ENCODE data around the gene MTA1. TPM values are rescaled to one million over a fixed set of nuclear protein-coding genes. Genes with fewer than 3 reads are reported as not detected.

The MTA1 gene
- total RNA-seq, 4 donors from 2014 or later, result 67.5 to 213 (median 95.3) TPM

- 5% methylated on average over 42 of the region's 48 CpGs; no CpG with 5 or more reads in 1 of the 2 donors for WGBS, 2 donors
- H3K27me3 ChIP-seq, result peaks cover 0 to 15% of the 10 kb centered on the region in 2 donors
- no peak for DNase-seq (ENCODE audit: low spot score in 2 of 2)
- TF ChIP-seq EP300 (IDR thresholded peaks at IDR 0.05) (no peak), POLR2A (IDR thresholded peaks at IDR 0.05) (no peak), CTCF (IDR thresholded peaks at IDR 0.05) (no peak)
- H3K27ac ChIP-seq, result peak overlapping the region; percentile 66 to 99 (median 96)
- peaks cover 0 to 91% (median 65%) of the 10 kb centered on the region in 4 donors for H3K4me1 ChIP-seq
- H3K9me3 ChIP-seq, result no peaks in the 10 kb centered on the region
- H3K36me3 ChIP-seq, result peaks cover 0 to 1% (median 0%) of the 10 kb centered on the region in 3 donors
- H3K4me3 ChIP-seq, result peak overlapping the region; percentile 10 to 88 (median 56)
Measured at GRCh38 chr14:105487449-105487985, 67.9 kb downstream of the MTA1 start.

DNA sequence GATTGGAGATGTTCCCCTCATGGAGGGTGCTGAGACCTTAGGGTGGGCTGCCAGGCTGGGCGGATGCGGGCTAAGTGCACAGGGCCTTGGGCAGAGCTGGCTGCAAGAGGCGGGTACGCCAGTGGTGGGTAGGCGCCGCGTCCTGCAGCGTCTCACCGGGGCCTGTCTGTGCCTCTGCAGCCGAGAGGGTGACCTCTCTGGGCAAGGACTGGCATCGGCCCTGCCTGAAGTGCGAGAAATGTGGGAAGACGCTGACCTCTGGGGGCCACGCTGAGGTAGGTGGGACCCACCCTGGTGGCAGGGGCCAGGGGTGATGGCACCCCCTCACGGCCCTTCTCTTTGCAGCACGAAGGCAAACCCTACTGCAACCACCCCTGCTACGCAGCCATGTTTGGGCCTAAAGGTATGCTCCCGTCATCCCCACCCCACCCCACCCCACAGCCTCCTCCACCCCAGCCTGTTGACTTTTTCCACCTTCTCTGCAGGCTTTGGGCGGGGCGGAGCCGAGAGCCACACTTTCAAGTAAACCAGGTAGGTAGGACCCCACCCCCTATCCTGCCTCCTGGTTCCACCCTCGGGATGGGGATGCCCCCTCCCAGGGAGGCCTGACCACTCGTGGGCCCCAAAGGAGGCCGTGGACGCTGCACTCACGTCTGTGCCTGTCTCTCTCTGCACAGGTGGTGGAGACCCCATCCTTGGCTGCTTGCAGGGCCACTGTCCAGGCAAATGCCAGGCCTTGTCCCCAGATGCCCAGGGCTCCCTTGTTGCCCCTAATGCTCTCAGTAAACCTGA lies 68.6 kb downstream of the MTA1 start:
- WGBS, 2 donors, result 48 to 73% methylated on average over 5 to 21 of the region's 26 CpGs
- TF ChIP-seq CTCF (IDR thresholded peaks at IDR 0.05), result no peak
- TF ChIP-seq POLR2A (IDR thresholded peaks at IDR 0.05), result no peak
- no peak for TF ChIP-seq EP300 (IDR thresholded peaks at IDR 0.05)
- Histone ChIP-seq H3K4me3 (peak overlapping the region; percentile 10 to 88 (median 56)), H3K4me1 (peaks cover 0 to 89% (median 59%) of the 10 kb centered on the region in 4 donors), H3K9me3 (no peaks in the 10 kb centered on the region), H3K27ac (peak overlapping the region; percentile 66 to 99 (median 96)), H3K36me3 (peaks cover 0 to 8% (median 0%) of the 10 kb centered on the region in 3 donors), H3K27me3 (peaks cover 0 to 15% of the 10 kb centered on the region in 2 donors)
- no peak for DNase-seq (ENCODE audit: low spot score in 2 of 2)

GRCh38 chr14:105488781-105489541 lies 69.3 kb downstream of the MTA1 start:
- Histone ChIP-seq H3K36me3 (peaks cover 0 to 14% (median 0%) of the 10 kb centered on the region in 3 donors), H3K4me1 (peaks cover 0 to 81% (median 54%) of the 10 kb centered on the region in 4 donors), H3K4me3 (peak overlapping the region; percentile 51 to 88 (median 70)), H3K9me3 (no peaks in the 10 kb centered on the region), H3K27me3 (peaks cover 0 to 15% of the 10 kb centered on the region in 2 donors), H3K27ac (peak overlapping the region; percentile 89 to 99 (median 96))
- TF ChIP-seq EP300 (IDR thresholded peaks at IDR 0.05) (no peak), CTCF (IDR thresholded peaks at IDR 0.05) (no peak), POLR2A (IDR thresholded peaks at IDR 0.05) (no peak)
- DNase-seq (ENCODE audit: low spot score in 2 of 2), result no peak
- 35 to 41% methylated on average over 11 to 20 of the region's 20 CpGs for WGBS, 2 donors

- peak; percentile 82 to 93 for DNase-seq (ENCODE audit: low spot score in 2 of 2)
- H3K9me3 ChIP-seq, result no peaks in the 10 kb centered on the region
- H3K27me3 ChIP-seq, result peaks cover 0 to 15% of the 10 kb centered on the region in 2 donors
- peak overlapping the region; percentile 89 to 99 (median 96) for H3K27ac ChIP-seq
- H3K4me3 ChIP-seq, result peak overlapping the region; percentile 51 to 88 (median 70)
- peaks cover 0 to 73% (median 52%) of the 10 kb centered on the region in 4 donors for H3K4me1 ChIP-seq
- peak in 1 of 2 donors; percentile 30 for TF ChIP-seq POLR2A (IDR thresholded peaks at IDR 0.05)
- TF ChIP-seq CTCF (IDR thresholded peaks at IDR 0.05), result peak; percentile 53 to 87 (median 62)
- TF ChIP-seq EP300 (IDR thresholded peaks at IDR 0.05), result peak in 1 of 2 donors; percentile 30
- 1 to 2% methylated on average over 42 to 43 of the region's 44 CpGs for WGBS, 2 donors
- H3K36me3 ChIP-seq, result peaks cover 0 to 21% (median 0%) of the 10 kb centered on the region in 3 donors
Measured at GRCh38 chr14:105489542-105490266, 70.1 kb downstream of the MTA1 start.
